Measurements from ENCODE around the gene B9D1.

The B9D1 gene

DNA sequence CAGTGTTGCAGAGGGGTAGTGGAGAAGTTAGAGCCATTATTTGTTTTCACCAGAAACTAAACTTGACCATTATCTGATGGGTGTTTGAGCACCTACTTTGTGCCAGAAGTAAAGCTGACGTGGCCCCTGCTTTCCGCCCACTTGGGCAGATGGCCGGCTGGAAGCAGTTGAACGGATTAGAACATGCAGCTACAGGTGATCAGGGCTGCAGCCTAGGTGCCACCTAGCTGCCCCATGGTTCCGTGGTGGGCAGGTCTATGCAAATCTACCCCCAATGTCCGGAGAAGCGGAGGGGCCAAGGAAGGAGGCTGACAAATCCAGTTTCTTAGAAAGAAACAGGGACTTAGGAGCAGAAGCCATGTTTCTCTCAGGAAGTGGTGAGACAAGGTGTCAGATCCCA lies 62.7 kb downstream of the B9D1 start:
- Histone ChIP-seq H2AFZ (ENCODE audit: low read depth, low read length) (no peak overlapping the region), H3K9ac (ENCODE audit: low read length) (no peak overlapping the region), H3K79me2 (ENCODE audit: low read length) (no peaks in the 10 kb centered on the region), H3K9me3 (ENCODE audit: insufficient read depth, low read length) (no peaks in the 10 kb centered on the region), H3K36me3 (replicated peaks; ENCODE audit: low read depth, low read length) (no peaks in the 10 kb centered on the region), H3K4me1 (ENCODE audit: low read length) (peaks cover 18% of the 10 kb centered on the region), H3K27ac (ENCODE audit: low read length) (no peak overlapping the region), H3K4me3 (ENCODE audit: low read length) (no peak overlapping the region), H3K27me3 (ENCODE audit: low read depth, low read length) (no peaks in the 10 kb centered on the region), H3K4me2 (ENCODE audit: low read length) (no peak overlapping the region), H4K20me1 (ENCODE audit: insufficient read depth, low read length) (peaks cover 22% of the 10 kb centered on the region)
- no peak for TF ChIP-seq EZH2phosphoT487 (IDR thresholded peaks at IDR 0.05; ENCODE audit: low read depth)
- TF ChIP-seq, protein P1, sequence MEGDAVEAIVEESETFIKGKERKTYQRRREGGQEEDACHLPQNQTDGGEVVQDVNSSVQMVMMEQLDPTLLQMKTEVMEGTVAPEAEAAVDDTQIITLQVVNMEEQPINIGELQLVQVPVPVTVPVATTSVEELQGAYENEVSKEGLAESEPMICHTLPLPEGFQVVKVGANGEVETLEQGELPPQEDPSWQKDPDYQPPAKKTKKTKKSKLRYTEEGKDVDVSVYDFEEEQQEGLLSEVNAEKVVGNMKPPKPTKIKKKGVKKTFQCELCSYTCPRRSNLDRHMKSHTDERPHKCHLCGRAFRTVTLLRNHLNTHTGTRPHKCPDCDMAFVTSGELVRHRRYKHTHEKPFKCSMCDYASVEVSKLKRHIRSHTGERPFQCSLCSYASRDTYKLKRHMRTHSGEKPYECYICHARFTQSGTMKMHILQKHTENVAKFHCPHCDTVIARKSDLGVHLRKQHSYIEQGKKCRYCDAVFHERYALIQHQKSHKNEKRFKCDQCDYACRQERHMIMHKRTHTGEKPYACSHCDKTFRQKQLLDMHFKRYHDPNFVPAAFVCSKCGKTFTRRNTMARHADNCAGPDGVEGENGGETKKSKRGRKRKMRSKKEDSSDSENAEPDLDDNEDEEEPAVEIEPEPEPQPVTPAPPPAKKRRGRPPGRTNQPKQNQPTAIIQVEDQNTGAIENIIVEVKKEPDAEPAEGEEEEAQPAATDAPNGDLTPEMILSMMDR (IDR thresholded peaks at IDR 0.05; ENCODE audit: low read depth, low read length) = no peak

GRCh38 chr17:19299214-19299747 lies 63.2 kb downstream of the B9D1 start:
- Histone ChIP-seq H4K20me1 (ENCODE audit: insufficient read depth, low read length) (peaks cover 16% of the 10 kb centered on the region), H3K27ac (ENCODE audit: low read length) (no peak overlapping the region), H3K9ac (ENCODE audit: low read length) (no peak overlapping the region), H3K4me2 (ENCODE audit: low read length) (no peak overlapping the region), H3K27me3 (ENCODE audit: low read depth, low read length) (no peaks in the 10 kb centered on the region), H3K4me3 (ENCODE audit: low read length) (no peak overlapping the region), H3K36me3 (replicated peaks; ENCODE audit: low read depth, low read length) (no peaks in the 10 kb centered on the region), H3K9me3 (ENCODE audit: insufficient read depth, low read length) (no peaks in the 10 kb centered on the region), H3K4me1 (ENCODE audit: low read length) (peaks cover 18% of the 10 kb centered on the region), H2AFZ (ENCODE audit: low read depth, low read length) (no peak overlapping the region), H3K79me2 (ENCODE audit: low read length) (no peaks in the 10 kb centered on the region)
- no peak for TF ChIP-seq EZH2phosphoT487 (IDR thresholded peaks at IDR 0.05; ENCODE audit: low read depth)
- TF ChIP-seq, protein P1 (IDR thresholded peaks at IDR 0.05; ENCODE audit: low read depth, low read length) = no peak

- no peak overlapping the region for H3K9ac ChIP-seq (ENCODE audit: low read length)
- H3K4me3 ChIP-seq (ENCODE audit: low read length) = no peak overlapping the region
- no peak overlapping the region for H3K4me2 ChIP-seq (ENCODE audit: low read length)
- no peak overlapping the region for H2AFZ ChIP-seq (ENCODE audit: low read depth, low read length)
- peaks cover 18% of the 10 kb centered on the region for H3K4me1 ChIP-seq (ENCODE audit: low read length)
- TF ChIP-seq EZH2phosphoT487 (IDR thresholded peaks at IDR 0.05; ENCODE audit: low read depth) = no peak
- TF ChIP-seq, protein P1 (IDR thresholded peaks at IDR 0.05; ENCODE audit: low read depth, low read length) = no peak
- no peaks in the 10 kb centered on the region for H3K36me3 ChIP-seq (replicated peaks; ENCODE audit: low read depth, low read length)
- H3K27ac ChIP-seq (ENCODE audit: low read length) = no peak overlapping the region
- H3K79me2 ChIP-seq (ENCODE audit: low read length) = no peaks in the 10 kb centered on the region
- H4K20me1 ChIP-seq (ENCODE audit: insufficient read depth, low read length) = peaks cover 12% of the 10 kb centered on the region; the same call in 1 of the 2 replicates
- H3K27me3 ChIP-seq (ENCODE audit: low read depth, low read length) = no peaks in the 10 kb centered on the region
- H3K9me3 ChIP-seq (ENCODE audit: insufficient read depth, low read length) = no peaks in the 10 kb centered on the region
These were observed 63.8 kb downstream of the B9D1 start for GRCh38 chr17:19298569-19299213.

DNA sequence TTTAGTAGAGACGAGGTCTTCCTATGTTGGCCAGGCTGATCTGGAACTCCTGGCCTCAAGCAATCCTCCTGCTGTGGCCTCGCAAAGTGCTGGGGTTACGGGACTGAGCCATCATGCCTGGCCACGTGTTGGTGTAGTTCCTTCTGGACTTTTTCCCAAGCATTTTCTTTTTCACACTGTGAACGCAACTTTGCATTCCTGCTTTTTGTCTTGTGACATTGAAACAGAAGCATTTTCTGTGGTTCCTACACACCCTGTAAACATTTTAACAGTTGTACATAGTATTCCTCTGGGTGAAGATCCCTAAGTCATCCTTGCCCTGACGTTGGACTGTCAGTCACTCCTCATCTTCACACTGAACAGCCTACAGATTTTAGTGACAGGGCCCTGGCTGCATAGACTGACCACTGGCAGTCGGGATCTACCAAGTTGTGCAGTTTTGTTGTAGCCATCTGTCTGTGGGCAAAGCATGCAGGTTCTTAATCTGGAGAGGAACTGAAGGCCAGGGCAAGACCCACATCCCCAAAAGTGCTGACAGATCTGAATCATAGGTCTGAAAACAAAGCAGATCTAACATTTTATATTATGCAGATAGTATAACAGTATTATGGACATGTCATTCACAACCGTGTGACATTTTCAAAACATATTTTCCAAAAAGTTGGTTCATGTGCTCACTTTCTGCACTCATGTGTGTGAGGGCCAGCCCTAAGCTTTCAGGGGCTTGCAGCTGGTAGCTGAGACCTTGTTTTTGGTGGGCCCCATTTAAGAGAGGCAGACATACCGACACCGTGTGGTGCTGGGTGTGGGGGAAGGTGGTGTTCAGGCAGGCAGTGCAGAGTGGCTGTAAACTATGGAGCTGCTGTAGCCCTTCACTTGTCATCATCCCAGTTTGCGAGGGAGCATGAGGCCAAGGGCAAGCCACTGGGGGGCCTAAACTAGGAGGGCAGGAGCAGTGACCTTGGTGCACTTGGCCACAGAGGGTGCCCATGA lies 65.4 kb downstream of the B9D1 start:
- Histone ChIP-seq H3K79me2 (ENCODE audit: low read length) (no peaks in the 10 kb centered on the region), H2AFZ (ENCODE audit: low read depth, low read length) (no peak overlapping the region), H3K9me3 (ENCODE audit: insufficient read depth, low read length) (no peaks in the 10 kb centered on the region), H3K27ac (ENCODE audit: low read length) (no peak overlapping the region), H3K27me3 (ENCODE audit: low read depth, low read length) (no peaks in the 10 kb centered on the region), H4K20me1 (ENCODE audit: insufficient read depth, low read length) (peaks cover 3% of the 10 kb centered on the region; the same call in 1 of the 2 replicates), H3K4me2 (ENCODE audit: low read length) (no peak overlapping the region), H3K36me3 (replicated peaks; ENCODE audit: low read depth, low read length) (no peaks in the 10 kb centered on the region), H3K4me3 (ENCODE audit: low read length) (no peak overlapping the region), H3K9ac (ENCODE audit: low read length) (no peak overlapping the region), H3K4me1 (ENCODE audit: low read length) (peaks cover 9% of the 10 kb centered on the region)
- TF ChIP-seq EZH2phosphoT487 (IDR thresholded peaks at IDR 0.05; ENCODE audit: low read depth) = no peak
- TF ChIP-seq, protein P1 (IDR thresholded peaks at IDR 0.05; ENCODE audit: low read depth, low read length) = no peak

Measured in OCI-LY3 (cell line).